GM19467 (cell line): ENCODE measurements around the gene SLC39A3.

Source experiments
- ATAC-seq: cut with Tn5 transposase; IDR thresholded peaks from one replicate; pipeline ENCODE4 v1.9.1; 2021; ENCODE audit warnings: mild to moderate bottlenecking, moderate library complexity; ENCODE audit not compliant: unreplicated experiment

The SLC39A3 gene

DNA sequence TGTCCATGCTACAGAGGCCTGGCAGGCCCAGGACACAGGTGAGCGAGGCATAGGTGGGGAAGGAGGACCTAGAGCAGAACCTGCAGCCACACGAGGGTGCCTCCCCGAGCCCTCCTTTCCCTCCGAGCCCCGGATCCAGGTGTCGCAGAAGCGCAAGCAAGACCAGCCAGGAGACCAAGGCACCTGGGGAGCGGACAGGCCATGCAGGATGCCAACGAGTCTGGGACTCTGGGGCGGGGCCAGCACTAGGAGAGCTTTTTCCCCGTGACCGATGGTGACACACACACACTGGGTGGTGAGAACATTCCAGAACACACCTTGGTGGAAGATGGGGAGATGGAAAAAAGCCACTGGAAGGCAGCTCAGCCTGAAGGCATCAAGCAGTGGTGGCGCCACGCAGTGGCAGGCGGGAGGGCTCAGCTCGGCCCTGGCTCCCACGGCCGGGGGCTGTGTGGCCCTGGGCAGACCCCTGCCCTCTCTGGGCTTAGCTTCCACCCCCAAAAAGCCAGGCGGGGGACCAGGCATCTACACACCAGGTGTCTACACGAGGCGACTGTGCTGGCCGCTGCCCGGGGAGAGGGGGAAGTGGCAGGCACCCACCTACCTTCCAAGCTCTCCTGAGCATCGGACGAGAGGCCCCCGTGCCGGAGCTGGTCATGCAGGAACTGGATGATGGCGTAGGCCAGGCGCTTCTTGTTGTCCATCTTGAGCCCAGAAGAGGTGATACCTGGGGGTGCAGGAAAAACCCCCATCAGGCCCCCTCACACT is 28.7 kb upstream of the SLC39A3 start:
- ATAC-seq = no peak

- ATAC-seq = no peak
Measured at GRCh38 chr19:2767688-2768087, 27.9 kb upstream of the SLC39A3 start.

DNA sequence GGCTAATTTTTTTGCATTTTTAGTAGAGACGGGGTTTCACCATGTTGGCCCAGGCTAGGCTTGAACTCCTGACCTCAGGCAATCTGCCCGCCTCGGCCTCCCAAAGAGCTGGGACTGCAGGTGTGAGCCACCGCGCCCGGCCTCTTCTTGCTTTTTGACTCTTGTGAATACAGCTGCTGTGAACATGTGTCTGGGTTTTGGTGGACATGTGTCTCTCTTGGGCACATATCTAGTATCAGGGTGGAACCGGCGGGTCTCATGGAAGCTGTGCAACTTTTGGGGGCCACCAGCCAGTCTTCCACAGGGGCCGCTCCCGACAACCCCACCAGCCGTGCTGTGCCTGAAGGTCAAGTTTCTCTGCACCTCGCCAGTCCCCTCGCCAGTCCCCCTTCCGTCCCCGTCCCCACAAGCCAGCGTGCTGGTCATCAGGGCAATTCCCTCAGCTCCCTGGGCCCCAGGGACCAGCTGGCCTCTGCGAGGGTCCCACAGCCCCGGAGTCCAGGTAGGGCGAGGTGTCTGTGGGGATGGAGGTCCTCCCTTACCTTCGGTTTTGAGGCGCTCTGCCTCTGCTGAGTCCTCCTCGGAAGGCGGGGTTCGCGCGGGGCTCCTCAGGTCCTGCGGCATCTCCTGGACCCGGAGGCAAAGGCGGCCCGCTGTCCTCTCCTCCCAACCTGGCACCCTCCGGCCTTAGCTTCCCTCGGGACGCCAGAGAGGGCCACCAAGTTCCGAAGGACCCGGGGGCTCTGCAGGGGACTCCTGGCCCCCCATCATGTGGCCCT is 27.0 kb upstream of the SLC39A3 start:
- no peak for ATAC-seq

DNA sequence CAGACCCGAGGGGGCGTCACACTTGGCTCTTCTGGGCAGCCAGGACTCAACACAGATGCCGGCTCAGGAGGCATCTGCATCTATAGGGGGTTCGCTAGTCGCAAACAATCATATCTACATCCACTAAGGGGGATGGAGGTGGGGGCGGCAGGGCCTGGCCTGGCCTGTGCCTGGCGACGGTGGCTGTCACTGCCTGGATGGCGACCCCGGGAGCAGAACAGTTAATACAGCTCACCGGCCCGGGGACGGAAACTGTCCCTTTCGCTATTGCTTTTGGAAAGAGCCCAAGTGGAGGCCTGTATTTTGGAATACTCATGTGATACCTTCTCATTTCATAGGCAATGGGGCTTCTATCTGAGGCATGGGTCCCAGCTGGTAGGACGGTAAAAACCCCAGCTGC is 25.6 kb upstream of the SLC39A3 start:
- no peak for ATAC-seq

GRCh38 chr19:2764945-2765344 is 25.1 kb upstream of the SLC39A3 start:
- no peak for ATAC-seq

GRCh38 chr19:2763687-2764086 is 23.9 kb upstream of the SLC39A3 start:
- no peak for ATAC-seq

DNA sequence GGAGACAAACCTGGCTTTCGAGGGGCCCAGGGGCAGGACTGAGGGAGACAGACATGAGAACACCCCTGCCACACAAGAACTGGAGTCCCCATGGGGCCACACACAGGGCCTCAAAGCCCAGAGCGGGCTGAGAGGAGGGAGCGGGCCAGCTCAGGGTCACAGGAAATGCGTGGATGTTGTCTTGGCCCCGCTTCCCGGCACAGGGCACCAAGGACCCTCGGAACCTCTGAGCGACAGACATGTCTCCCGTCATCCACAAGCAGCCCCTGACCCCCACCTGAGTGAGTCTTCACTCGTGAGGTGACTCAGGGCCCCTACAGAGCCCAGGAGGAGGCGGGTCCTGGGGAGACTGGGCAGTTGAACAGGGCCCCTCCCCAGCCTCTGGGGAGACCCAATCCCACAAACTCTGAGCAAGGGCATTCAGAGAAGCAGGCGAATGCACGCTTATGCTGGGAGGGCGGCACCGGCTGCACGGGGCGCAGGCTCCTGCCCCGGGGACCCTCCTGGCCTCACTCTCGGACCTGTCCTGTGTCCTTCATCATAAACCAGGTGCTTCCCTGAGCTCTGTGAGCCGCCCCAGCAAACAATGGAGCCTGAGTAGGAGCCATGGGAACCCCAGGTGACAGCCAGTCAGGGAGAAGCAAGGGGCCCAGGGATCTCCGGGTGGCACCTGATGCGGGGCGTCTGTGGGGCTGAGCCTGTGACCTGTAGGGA is 23.1 kb upstream of the SLC39A3 start:
- ATAC-seq = no peak

DNA sequence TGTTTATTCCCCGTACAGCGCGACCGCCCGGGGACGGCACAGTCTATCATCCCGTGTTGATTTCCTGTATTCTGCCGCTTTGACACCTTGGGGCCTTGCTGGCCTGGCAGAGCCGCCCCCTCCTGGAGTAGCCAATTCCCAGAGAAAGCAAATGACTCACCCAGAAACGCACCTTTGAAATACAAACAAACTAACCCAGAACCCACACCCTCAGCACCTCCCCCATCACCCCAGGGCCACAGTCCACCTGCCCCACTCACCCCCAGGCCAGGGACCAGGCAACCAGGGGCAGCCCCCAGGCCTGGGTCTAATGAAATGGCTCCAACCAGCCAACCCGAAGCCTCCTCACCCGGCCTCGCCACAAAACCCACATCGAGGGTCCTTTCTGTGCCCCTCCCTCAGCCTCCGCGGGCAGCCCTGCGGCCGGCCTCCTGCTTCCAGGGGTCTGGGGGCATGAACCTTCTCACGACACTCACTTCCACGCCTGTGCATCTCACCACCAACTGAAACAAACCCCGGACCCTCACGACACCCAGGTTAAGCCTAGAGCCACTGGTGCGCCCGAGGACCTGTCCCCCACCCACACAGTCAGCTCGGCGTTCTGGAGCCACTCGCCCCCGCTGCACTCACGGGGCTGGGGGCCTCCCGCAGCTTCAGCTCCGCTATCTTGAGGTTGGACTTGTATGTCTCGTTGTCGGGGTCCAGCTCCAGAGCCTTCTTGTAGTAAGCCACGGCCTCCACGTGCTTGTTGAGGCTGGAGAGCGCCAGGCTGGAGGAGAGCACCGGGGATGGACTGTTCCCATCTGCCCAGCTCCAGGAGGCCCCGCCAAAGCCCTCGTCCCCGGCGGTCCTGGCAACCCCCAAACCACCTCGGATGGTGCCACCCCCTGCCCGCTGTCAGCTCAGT is 22.3 kb upstream of the SLC39A3 start:
- ATAC-seq = no peak

DNA sequence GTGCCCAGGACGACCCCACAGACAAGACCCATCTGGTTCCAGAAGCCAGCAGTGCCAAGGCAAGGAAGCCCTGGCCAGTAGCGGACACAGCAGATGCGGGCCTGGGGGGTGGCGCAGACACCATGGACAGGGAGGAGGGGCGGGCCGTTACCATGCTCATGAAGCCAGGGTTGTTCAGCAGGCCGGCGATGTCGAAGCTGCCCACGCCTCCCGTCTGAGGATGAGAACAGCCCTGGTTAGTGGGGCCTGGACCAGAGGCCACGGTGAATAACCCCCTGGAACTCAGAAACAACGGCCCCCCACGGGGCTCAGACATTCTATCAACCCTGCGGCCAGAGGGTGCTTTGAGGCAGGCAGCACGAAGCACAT is 21.5 kb upstream of the SLC39A3 start:
- no peak for ATAC-seq

GRCh38 chr19:2759965-2760364 is 20.1 kb upstream of the SLC39A3 start:
- ATAC-seq = no peak

GRCh38 chr19:2759362-2759761 is 19.5 kb upstream of the SLC39A3 start:
- ATAC-seq = no peak

DNA sequence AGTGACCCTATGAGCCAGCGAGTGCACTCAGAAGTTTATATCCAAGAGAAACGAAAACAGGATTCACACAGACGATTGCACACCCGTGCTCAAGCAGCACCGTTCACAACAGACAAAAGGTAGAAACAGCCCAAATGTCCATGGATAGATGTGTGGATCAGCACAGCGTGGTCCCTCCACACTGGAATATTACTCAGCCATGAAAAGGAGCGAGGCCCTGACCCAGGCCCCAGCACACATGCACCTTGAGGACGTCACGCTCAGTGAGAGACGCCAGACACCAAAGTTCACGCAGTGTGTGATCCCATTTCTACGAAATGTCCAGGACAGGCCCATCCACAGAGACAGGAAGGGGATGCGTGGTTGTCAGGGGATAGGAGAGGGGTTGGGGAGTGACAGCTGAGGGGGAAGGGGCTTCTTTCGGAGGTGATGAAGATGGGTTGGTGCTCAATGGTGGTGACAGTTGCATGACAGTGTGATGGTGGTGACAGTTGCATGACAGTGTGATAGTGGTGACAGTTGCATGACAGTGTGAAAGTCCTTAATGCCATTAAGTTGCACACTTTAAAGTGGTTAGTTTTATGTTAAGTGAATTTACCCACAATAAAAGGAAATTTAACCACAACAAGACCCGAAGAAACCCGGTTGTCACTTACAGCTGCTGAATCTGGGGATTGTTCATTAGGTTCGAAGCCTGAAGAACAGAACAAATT is 18.9 kb upstream of the SLC39A3 start:
- no peak for ATAC-seq

GRCh38 chr19:2756921-2757881 is 17.4 kb upstream of the SLC39A3 start:
- ATAC-seq = no peak

GRCh38 chr19:2756477-2756876 is 16.7 kb upstream of the SLC39A3 start:
- no peak for ATAC-seq

GRCh38 chr19:2755811-2756210 is 16.0 kb upstream of the SLC39A3 start:
- no peak for ATAC-seq

DNA sequence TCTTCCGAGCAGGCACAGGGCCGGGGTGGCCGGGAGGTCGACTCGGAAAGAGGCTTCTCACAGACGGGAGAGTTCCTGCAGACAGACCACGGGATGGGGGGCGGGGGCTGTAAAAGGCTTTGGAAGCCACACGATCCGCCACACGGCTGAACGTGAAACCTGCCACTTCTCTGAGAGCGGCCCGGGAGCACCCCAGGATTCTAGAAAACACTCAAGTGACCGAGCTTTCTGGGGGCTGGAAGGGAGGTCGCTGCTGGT is 15.6 kb upstream of the SLC39A3 start:
- no peak for ATAC-seq

GRCh38 chr19:2754659-2755447 is 15.0 kb upstream of the SLC39A3 start:
- ATAC-seq = no peak

- ATAC-seq = no peak
Measured at GRCh38 chr19:2751438-2751830, 11.6 kb upstream of the SLC39A3 start.
